Liver (tissue), 9 donors: ENCODE results near the gene PFN3. TPM values are rescaled to one million over a fixed set of nuclear protein-coding genes. Genes with fewer than 3 reads are reported as not detected.

Experiments
- DNase-seq: peaks from one replicate; pipeline ENCODE4 v3.0.0-alpha.2; 2017; ENCODE audit warnings: low spot score
- H3K27ac ChIP-seq, 2 donors: one replicate each; pipeline ENCODE4 v1.7.0; 2013; ENCODE audit warnings: inconsistent platforms in 2 of 2, low read length in 2 of 2, control low read depth in 1 of 2, low read depth in 1 of 2, mild to moderate bottlenecking in 1 of 2
- H3K27me3 ChIP-seq, 4 donors: one replicate each; pipeline versions ENCODE4 v1.6.1 to v1.7.0; 2013; ENCODE audit warnings: low read length in 3 of 4, inconsistent platforms in 1 of 4, mild to moderate bottlenecking in 1 of 4, moderate library complexity in 1 of 4; ENCODE audit not compliant: control insufficient read depth in 4 of 4, insufficient read depth in 4 of 4
- H3K36me3 ChIP-seq, 4 donors: one replicate each; pipeline versions ENCODE4 v1.6.1 to v1.7.0; 2013; ENCODE audit warnings: low read length in 3 of 4, mild to moderate bottlenecking in 3 of 4, low read depth in 1 of 4, moderate library complexity in 1 of 4; ENCODE audit not compliant: control insufficient read depth in 4 of 4, insufficient read depth in 3 of 4
- H3K4me1 ChIP-seq, 4 donors: one replicate each; pipeline versions ENCODE4 v1.6.1 to v1.7.0; 2013; ENCODE audit warnings: low read length in 3 of 4, mild to moderate bottlenecking in 3 of 4, moderate library complexity in 1 of 4; ENCODE audit not compliant: control insufficient read depth in 4 of 4, insufficient read depth in 4 of 4
- H3K4me3 ChIP-seq, 3 donors: one replicate each; pipeline versions ENCODE4 v1.6.1 to v1.7.0; 2013; ENCODE audit warnings: low read length in 3 of 3, control low read depth in 1 of 3, low read depth in 1 of 3, mild to moderate bottlenecking in 1 of 3
- H3K9ac ChIP-seq, 2 donors: one replicate each; pipeline ENCODE4 v1.7.0; 2013; ENCODE audit warnings: low read length in 2 of 2, mild to moderate bottlenecking in 2 of 2, moderate library complexity in 2 of 2, control low read depth in 1 of 2, low read depth in 1 of 2
- H3K9me3 ChIP-seq, 4 donors: one replicate each; pipeline versions ENCODE4 v1.6.1 to v1.7.0; 2013; ENCODE audit warnings: low read length in 3 of 4; ENCODE audit not compliant: control insufficient read depth in 4 of 4
- EGR1 ChIP-seq, 2 donors: IDR thresholded peaks; 2 replicates each; pipeline ENCODE4 v1.6.1; 2016 to 2018; ENCODE audit warnings: antibody characterized with exemption in 2 of 2, low read depth in 2 of 2
- FOXA1 ChIP-seq: IDR thresholded peaks from 2 replicates; pipeline ENCODE4 v1.6.1; 2016; ENCODE audit warnings: antibody characterized with exemption
- FOXA2 ChIP-seq: IDR thresholded peaks from 2 replicates; pipeline ENCODE4 v1.6.1; 2016; ENCODE audit warnings: antibody characterized with exemption
- GABPA ChIP-seq, 2 donors: IDR thresholded peaks in 1 of 2; conservative IDR thresholded peaks in 1 of 2; 2 replicates each; pipeline ENCODE4 v1.6.1; 2016; ENCODE audit warnings: antibody characterized with exemption in 2 of 2, mild to moderate bottlenecking in 1 of 2, moderate library complexity in 1 of 2
- HNF4A ChIP-seq, 2 donors: conservative IDR thresholded peaks; 2 replicates each; pipeline ENCODE4 v1.6.1; 2016; ENCODE audit warnings: antibody characterized with exemption in 2 of 2, mild to moderate bottlenecking in 2 of 2
- HNF4G ChIP-seq: IDR thresholded peaks from 2 replicates; pipeline ENCODE4 v1.6.1; 2016; ENCODE audit warnings: antibody characterized with exemption
- JUND ChIP-seq, 2 donors: IDR thresholded peaks; 2 replicates each; pipeline ENCODE4 v1.6.1; 2016; ENCODE audit warnings: antibody characterized with exemption in 2 of 2
- NR2F2 ChIP-seq: IDR thresholded peaks from 2 replicates; pipeline ENCODE4 v1.6.1; 2016; ENCODE audit warnings: antibody characterized with exemption
- RAD21 ChIP-seq, 2 donors: IDR thresholded peaks; 2 replicates each; pipeline ENCODE4 v1.6.1; 2016; ENCODE audit warnings: antibody characterized with exemption in 2 of 2, mild to moderate bottlenecking in 2 of 2
- RXRA ChIP-seq, 2 donors: IDR thresholded peaks; 2 replicates each; pipeline ENCODE4 v1.6.1; 2017 to 2018; ENCODE audit warnings: antibody characterized with exemption in 2 of 2, mild to moderate bottlenecking in 1 of 2
- SP1 ChIP-seq: IDR thresholded peaks from 2 replicates; pipeline ENCODE4 v1.6.1; 2018; ENCODE audit warnings: antibody characterized with exemption, mild to moderate bottlenecking
- TAF1 ChIP-seq: conservative IDR thresholded peaks from 2 replicates; pipeline ENCODE4 v1.6.1; 2016; ENCODE audit warnings: antibody characterized with exemption, mild to moderate bottlenecking
- YY1 ChIP-seq: IDR thresholded peaks from 2 replicates; pipeline ENCODE4 v1.6.1; 2016; ENCODE audit warnings: antibody characterized with exemption, mild to moderate bottlenecking
- WGBS: extraction: QIAGEN DNeasy Blood & Tissue Kit; methylation state at CpG from one replicate; pipeline ENCODE4 v1.1.7; 2013; 5-methylcytosine and 5-hydroxymethylcytosine counted together
- polyA plus RNA-seq, 2 donors: library from polyadenylated mRNA; stranded (reverse) in 1 of 2; unstranded in 1 of 2; fragments of 200-250 nt in 1 of 2; fragments of >200 nt in 1 of 2; fragmentation: Nextera tagmentation in 1 of 2; extraction: Ambion mirVana in 1 of 2; gene quantifications; one replicate each; pipeline versions ENCODE4 v1.2.1 to v1.2.3, GENCODE V29; 2013 to 2015
- total RNA-seq, 2 donors: library from RNA; depleted of rRNA; stranded (reverse); fragments of >200 nt; gene quantifications; one replicate each; pipeline ENCODE4 v1.2.3, GENCODE V29; 2014
- TF ChIP-seq, protein P1 (sequence below): IDR thresholded peaks from 2 replicates; pipeline ENCODE4 v1.6.1; 2016; ENCODE audit warnings: antibody characterized with exemption, mild to moderate bottlenecking
- TF ChIP-seq, protein P2 (sequence below): IDR thresholded peaks from 2 replicates; pipeline ENCODE4 v1.6.1; 2016; ENCODE audit warnings: antibody characterized with exemption
- TF ChIP-seq, protein P3 (sequence below): fragments of 150-350 bp; IDR thresholded peaks from 2 replicates; pipeline ENCODE4 v1.5.1; 2017; ENCODE audit warnings: improper control_type of control experiment, low read depth, low read length; ENCODE audit not compliant: missing input control
- TF ChIP-seq, protein P4 (sequence below): IDR thresholded peaks from 2 replicates; pipeline ENCODE4 v1.6.1; 2016; ENCODE audit warnings: antibody characterized with exemption
- TF ChIP-seq, protein P5 (sequence below): IDR thresholded peaks from 2 replicates; pipeline ENCODE4 v1.6.1; 2016; ENCODE audit warnings: antibody characterized with exemption
- donor health status: healthy.
- donor health status: healthy.
- donor health status: healthy.
- donor health status: healthy.
- donor health status: healthy.

Gene PFN3
- total and polyA plus RNA-seq, 4 donors, result not detected

DNA sequence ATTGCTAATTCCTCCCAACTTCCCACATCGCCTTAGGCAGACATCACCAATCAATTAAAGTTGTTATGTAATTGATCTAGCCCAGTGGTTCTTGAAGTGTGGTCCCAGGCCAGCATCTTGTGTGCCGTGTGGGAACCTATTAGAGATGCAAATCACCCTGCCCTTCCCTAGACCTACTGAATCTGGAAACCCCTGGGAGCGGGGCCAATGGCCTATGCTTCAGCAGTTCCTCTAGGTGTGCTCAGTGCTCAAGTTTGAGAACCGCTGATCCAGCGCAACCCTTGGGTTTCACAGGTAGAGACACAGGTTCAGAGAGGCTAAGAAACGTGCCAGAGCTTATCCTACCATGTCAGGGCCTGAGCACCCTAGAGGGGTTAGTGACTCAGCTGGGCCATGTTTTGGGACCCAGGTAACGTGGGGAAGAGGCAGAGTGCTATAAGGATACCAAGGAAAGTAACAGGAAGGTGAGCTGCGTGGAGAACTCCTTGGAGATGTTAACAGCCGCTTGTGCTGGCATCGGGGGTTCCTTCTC lies 11.9 kb downstream of the PFN3 start:
- H3K9ac ChIP-seq, result no peak overlapping the region
- TF ChIP-seq FOXA2 (no peak), GABPA (IDR thresholded peaks at IDR 0.05 in 1 of 2, conservative IDR thresholded peaks at IDR 0.05 in 1 of 2) (no peak), RAD21 (IDR thresholded peaks at IDR 0.05) (no peak), HNF4G (no peak), YY1 (no peak), SP1 (no peak), HNF4A (conservative IDR thresholded peaks at IDR 0.05) (no peak)
- TF ChIP-seq, protein P1, sequence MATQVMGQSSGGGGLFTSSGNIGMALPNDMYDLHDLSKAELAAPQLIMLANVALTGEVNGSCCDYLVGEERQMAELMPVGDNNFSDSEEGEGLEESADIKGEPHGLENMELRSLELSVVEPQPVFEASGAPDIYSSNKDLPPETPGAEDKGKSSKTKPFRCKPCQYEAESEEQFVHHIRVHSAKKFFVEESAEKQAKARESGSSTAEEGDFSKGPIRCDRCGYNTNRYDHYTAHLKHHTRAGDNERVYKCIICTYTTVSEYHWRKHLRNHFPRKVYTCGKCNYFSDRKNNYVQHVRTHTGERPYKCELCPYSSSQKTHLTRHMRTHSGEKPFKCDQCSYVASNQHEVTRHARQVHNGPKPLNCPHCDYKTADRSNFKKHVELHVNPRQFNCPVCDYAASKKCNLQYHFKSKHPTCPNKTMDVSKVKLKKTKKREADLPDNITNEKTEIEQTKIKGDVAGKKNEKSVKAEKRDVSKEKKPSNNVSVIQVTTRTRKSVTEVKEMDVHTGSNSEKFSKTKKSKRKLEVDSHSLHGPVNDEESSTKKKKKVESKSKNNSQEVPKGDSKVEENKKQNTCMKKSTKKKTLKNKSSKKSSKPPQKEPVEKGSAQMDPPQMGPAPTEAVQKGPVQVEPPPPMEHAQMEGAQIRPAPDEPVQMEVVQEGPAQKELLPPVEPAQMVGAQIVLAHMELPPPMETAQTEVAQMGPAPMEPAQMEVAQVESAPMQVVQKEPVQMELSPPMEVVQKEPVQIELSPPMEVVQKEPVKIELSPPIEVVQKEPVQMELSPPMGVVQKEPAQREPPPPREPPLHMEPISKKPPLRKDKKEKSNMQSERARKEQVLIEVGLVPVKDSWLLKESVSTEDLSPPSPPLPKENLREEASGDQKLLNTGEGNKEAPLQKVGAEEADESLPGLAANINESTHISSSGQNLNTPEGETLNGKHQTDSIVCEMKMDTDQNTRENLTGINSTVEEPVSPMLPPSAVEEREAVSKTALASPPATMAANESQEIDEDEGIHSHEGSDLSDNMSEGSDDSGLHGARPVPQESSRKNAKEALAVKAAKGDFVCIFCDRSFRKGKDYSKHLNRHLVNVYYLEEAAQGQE, result no peak
- no peak overlapping the region for H3K27ac ChIP-seq
- no peaks in the 10 kb centered on the region for H3K4me1 ChIP-seq
- H3K4me3 ChIP-seq, result no peak overlapping the region
- H3K36me3 ChIP-seq, result no peaks in the 10 kb centered on the region
- no peaks in the 10 kb centered on the region for H3K27me3 ChIP-seq
- DNase-seq, result no peak
- 94% methylated on average over 10 of the region's 10 CpGs for WGBS
- no peaks in the 10 kb centered on the region for H3K9me3 ChIP-seq

DNA sequence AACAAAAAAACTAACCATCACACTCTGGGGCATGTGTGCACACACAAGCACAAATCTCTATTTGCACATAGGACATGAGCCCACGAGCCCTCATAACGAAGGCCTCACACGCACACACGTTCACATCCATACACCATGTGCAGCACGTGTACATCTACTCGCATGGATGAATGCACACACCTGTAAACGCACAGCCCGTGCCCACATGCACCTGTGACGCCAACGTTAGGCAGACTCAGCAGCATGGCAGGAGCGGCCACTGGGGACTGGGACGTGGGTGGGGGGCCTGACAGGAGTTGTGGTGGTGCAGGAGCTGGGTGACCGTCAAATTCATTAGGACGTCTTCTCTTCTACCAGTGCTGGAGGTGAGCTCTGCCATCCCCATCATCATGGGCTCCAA lies 13.1 kb downstream of the PFN3 start:
- Histone ChIP-seq H3K9me3 (no peaks in the 10 kb centered on the region), H3K36me3 (no peaks in the 10 kb centered on the region), H3K27me3 (no peaks in the 10 kb centered on the region), H3K27ac (no peak overlapping the region), H3K9ac (no peak overlapping the region), H3K4me3 (no peak overlapping the region), H3K4me1 (peaks cover 0 to 7% (median 4%) of the 10 kb centered on the region in 4 donors)
- TF ChIP-seq FOXA1 (no peak), RAD21 (IDR thresholded peaks at IDR 0.05) (no peak), TAF1 (no peak), RXRA (IDR thresholded peaks at IDR 0.05) (no peak), JUND (IDR thresholded peaks at IDR 0.05) (no peak), SP1 (no peak), GABPA (IDR thresholded peaks at IDR 0.05 in 1 of 2, conservative IDR thresholded peaks at IDR 0.05 in 1 of 2) (no peak), EGR1 (IDR thresholded peaks at IDR 0.05; ENCODE audit: low read depth in 2 of 2) (no peak), HNF4A (conservative IDR thresholded peaks at IDR 0.05) (no peak), YY1 (no peak), NR2F2 (no peak), FOXA2 (no peak), HNF4G (no peak)
- TF ChIP-seq, protein P2, sequence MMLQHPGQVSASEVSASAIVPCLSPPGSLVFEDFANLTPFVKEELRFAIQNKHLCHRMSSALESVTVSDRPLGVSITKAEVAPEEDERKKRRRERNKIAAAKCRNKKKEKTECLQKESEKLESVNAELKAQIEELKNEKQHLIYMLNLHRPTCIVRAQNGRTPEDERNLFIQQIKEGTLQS, result no peak
- TF ChIP-seq, protein P3, sequence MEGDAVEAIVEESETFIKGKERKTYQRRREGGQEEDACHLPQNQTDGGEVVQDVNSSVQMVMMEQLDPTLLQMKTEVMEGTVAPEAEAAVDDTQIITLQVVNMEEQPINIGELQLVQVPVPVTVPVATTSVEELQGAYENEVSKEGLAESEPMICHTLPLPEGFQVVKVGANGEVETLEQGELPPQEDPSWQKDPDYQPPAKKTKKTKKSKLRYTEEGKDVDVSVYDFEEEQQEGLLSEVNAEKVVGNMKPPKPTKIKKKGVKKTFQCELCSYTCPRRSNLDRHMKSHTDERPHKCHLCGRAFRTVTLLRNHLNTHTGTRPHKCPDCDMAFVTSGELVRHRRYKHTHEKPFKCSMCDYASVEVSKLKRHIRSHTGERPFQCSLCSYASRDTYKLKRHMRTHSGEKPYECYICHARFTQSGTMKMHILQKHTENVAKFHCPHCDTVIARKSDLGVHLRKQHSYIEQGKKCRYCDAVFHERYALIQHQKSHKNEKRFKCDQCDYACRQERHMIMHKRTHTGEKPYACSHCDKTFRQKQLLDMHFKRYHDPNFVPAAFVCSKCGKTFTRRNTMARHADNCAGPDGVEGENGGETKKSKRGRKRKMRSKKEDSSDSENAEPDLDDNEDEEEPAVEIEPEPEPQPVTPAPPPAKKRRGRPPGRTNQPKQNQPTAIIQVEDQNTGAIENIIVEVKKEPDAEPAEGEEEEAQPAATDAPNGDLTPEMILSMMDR, result no peak
- TF ChIP-seq, protein P4, sequence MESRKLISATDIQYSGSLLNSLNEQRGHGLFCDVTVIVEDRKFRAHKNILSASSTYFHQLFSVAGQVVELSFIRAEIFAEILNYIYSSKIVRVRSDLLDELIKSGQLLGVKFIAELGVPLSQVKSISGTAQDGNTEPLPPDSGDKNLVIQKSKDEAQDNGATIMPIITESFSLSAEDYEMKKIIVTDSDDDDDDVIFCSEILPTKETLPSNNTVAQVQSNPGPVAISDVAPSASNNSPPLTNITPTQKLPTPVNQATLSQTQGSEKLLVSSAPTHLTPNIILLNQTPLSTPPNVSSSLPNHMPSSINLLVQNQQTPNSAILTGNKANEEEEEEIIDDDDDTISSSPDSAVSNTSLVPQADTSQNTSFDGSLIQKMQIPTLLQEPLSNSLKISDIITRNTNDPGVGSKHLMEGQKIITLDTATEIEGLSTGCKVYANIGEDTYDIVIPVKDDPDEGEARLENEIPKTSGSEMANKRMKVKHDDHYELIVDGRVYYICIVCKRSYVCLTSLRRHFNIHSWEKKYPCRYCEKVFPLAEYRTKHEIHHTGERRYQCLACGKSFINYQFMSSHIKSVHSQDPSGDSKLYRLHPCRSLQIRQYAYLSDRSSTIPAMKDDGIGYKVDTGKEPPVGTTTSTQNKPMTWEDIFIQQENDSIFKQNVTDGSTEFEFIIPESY, result no peak
- TF ChIP-seq, protein P5, sequence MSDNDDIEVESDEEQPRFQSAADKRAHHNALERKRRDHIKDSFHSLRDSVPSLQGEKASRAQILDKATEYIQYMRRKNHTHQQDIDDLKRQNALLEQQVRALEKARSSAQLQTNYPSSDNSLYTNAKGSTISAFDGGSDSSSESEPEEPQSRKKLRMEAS, result no peak
- TF ChIP-seq, protein P1, result no peak
- no peak for DNase-seq
- WGBS, result 87% methylated on average over 14 of the region's 14 CpGs
